HepG2 (cell line): ENCODE results near the gene ETV5. TPM values are rescaled to one million over a fixed set of nuclear protein-coding genes. Genes with fewer than 3 reads are reported as not detected.

Source experiments
- CBX5 ChIP-seq: sonication (generic); formaldehyde crosslinking; IDR thresholded peaks from 2 replicates; pipeline ENCODE4 v1.4.0; 2020; ENCODE audit warnings: missing genetic modification reagents, borderline replicate concordance
- FOXK2 ChIP-seq: fragments of 450-650 bp; IDR thresholded peaks from 2 replicates; pipeline ENCODE4 v1.6.1; 2016
- JUND ChIP-seq: sonication (generic); formaldehyde crosslinking; IDR thresholded peaks from 2 replicates; pipeline ENCODE4 v1.8.0; 2022; ENCODE audit warnings: mild to moderate bottlenecking, missing genetic modification reagents
- KDM1A ChIP-seq: IDR thresholded peaks from 2 replicates; pipeline ENCODE4 v1.6.1; 2016; ENCODE audit warnings: missing compliant biosample characterization
- KLF12 ChIP-seq: sonication (generic); formaldehyde crosslinking; IDR thresholded peaks from 2 replicates; pipeline ENCODE4 v1.4.0; 2020; ENCODE audit warnings: missing genetic modification reagents, borderline replicate concordance
- MATR3 ChIP-seq: sonication (generic); formaldehyde crosslinking; IDR thresholded peaks from 2 replicates; pipeline ENCODE4 v1.4.0; 2020; ENCODE audit warnings: missing genetic modification reagents
- MBD4 ChIP-seq: IDR thresholded peaks from 2 replicates; pipeline ENCODE4 v1.6.1; 2012; ENCODE audit warnings: low read length, inconsistent platforms, borderline replicate concordance
- NFAT5 ChIP-seq: sonication (generic); formaldehyde crosslinking; IDR thresholded peaks from 2 replicates; pipeline ENCODE4 v1.4.0; 2020; ENCODE audit warnings: missing genetic modification reagents
- NFIC ChIP-seq: IDR thresholded peaks from 2 replicates; pipeline ENCODE4 v1.6.1; 2012; ENCODE audit warnings: mild to moderate bottlenecking, low read length, inconsistent platforms
- NKX3-1 ChIP-seq: sonication (generic); formaldehyde crosslinking; IDR thresholded peaks from 2 replicates; pipeline ENCODE4 v1.5.0; 2020; ENCODE audit warnings: missing genetic modification reagents
- PLSCR1 ChIP-seq: sonication (generic); formaldehyde crosslinking; IDR thresholded peaks from 2 replicates; pipeline ENCODE4 v1.5.0; 2020; ENCODE audit warnings: missing genetic modification reagents, mild to moderate bottlenecking, borderline replicate concordance
- POLR2A ChIP-seq, 2 experiments: IDR thresholded peaks; 2 replicates each; pipeline ENCODE4 v1.6.1; 2011; ENCODE audit warnings: low read depth in 2 of 2, low read length in 2 of 2, mild to moderate bottlenecking in 1 of 2, moderate library complexity in 1 of 2; ENCODE audit not compliant: insufficient read depth in 1 of 2
- RXRA ChIP-seq: sonication (generic); formaldehyde crosslinking; IDR thresholded peaks from 2 replicates; pipeline ENCODE4 v1.5.1; 2020; ENCODE audit warnings: missing genetic modification reagents
- SAFB2 ChIP-seq: sonication (generic); formaldehyde crosslinking; IDR thresholded peaks from 2 replicates; pipeline ENCODE4 v1.5.1; 2020; ENCODE audit warnings: missing genetic modification reagents, low read depth, mild to moderate bottlenecking, borderline replicate concordance
- TEAD3 ChIP-seq: optimal IDR thresholded peaks from 2 replicates; pipeline ENCODE3; 2016; ENCODE audit warnings: borderline replicate concordance
- TOPORS ChIP-seq: sonication (generic); formaldehyde crosslinking; IDR thresholded peaks from 2 replicates; pipeline ENCODE4 v1.8.0; 2023; ENCODE audit warnings: mild to moderate bottlenecking, missing genetic modification reagents
- ZNF101 ChIP-seq: sonication (generic); formaldehyde crosslinking; IDR thresholded peaks from 2 replicates; pipeline ENCODE4 v1.4.0; 2020; ENCODE audit warnings: mild to moderate bottlenecking, low read depth, missing genetic modification reagents, borderline replicate concordance
- ZNF234 ChIP-seq: sonication (generic); formaldehyde crosslinking; conservative IDR thresholded peaks from 2 replicates; pipeline ENCODE4 v1.5.1; 2020; ENCODE audit warnings: mild to moderate bottlenecking, missing genetic modification reagents
- ZNF275 ChIP-seq: sonication (generic); formaldehyde crosslinking; IDR thresholded peaks from 2 replicates; pipeline ENCODE4 v1.8.0; 2022; ENCODE audit warnings: missing genetic modification reagents, mild to moderate bottlenecking, inconsistent platforms, borderline replicate concordance
- ZNF292 ChIP-seq: sonication (generic); formaldehyde crosslinking; IDR thresholded peaks from 2 replicates; pipeline ENCODE4 v1.8.1; 2022; ENCODE audit warnings: mild to moderate bottlenecking, low read depth, missing genetic modification reagents, borderline replicate concordance
- ZNF354B ChIP-seq: sonication (generic); formaldehyde crosslinking; IDR thresholded peaks from 2 replicates; pipeline ENCODE4 v1.8.0; 2022; ENCODE audit warnings: mild to moderate bottlenecking, missing genetic modification reagents
- ZNF549 ChIP-seq: sonication (generic); formaldehyde crosslinking; IDR thresholded peaks from 2 replicates; pipeline ENCODE4 v1.5.0; 2020; ENCODE audit warnings: missing genetic modification reagents
- ZNF780A ChIP-seq: sonication (generic); formaldehyde crosslinking; IDR thresholded peaks from 2 replicates; pipeline ENCODE4 v1.8.0; 2022; ENCODE audit warnings: mild to moderate bottlenecking, missing genetic modification reagents, moderate library complexity
- ZSCAN21 ChIP-seq: sonication (generic); formaldehyde crosslinking; IDR thresholded peaks from 2 replicates; pipeline ENCODE4 v1.8.0; 2022; ENCODE audit warnings: mild to moderate bottlenecking, missing genetic modification reagents, moderate library complexity, borderline replicate concordance
- ZSCAN22 ChIP-seq: sonication (generic); formaldehyde crosslinking; IDR thresholded peaks from 2 replicates; pipeline ENCODE4 v1.4.0; 2020; ENCODE audit warnings: mild to moderate bottlenecking, missing genetic modification reagents
- polyA plus RNA-seq, 8 experiments: library from polyadenylated mRNA; depleted of rRNA in 3 of 8; stranded (reverse) in 7 of 8; unstranded in 1 of 8; fragments of >200 nt; fragmentation: Illumina TruSeq in 4 of 8; extraction: Trizol in 4 of 8; gene quantifications; 2 replicates each; pipeline versions ENCODE4 v1.2.1 to v1.2.3, GENCODE V29; 2011 to 2016; ENCODE audit warnings: low read depth in 4 of 8, missing spikeins in 1 of 8, mixed read lengths in 1 of 8; ENCODE audit not compliant: insufficient read depth in 1 of 8
- total RNA-seq, 5 experiments: library from RNA; depleted of rRNA; stranded (reverse); fragments of >200 nt; fragmentation: Illumina TruSeq; extraction: Trizol; gene quantifications; 2 replicates each; pipeline ENCODE4 v1.2.3, GENCODE V29; 2016; ENCODE audit warnings: low read depth in 1 of 5

The ETV5 gene
- total and polyA plus RNA-seq, 2 of the 13 experiments (the other 11 are each of a cell fraction or from before 2014, with no cell fraction given), result 52.9 to 57.2 TPM

GRCh38 chr3:186108941-186109865, at the start of gene ETV5 (continued):
- TF ChIP-seq MBD4 (no peak), CBX5 (CRISPR knock-in tag) (no peak), ZNF292 (no peak), KLF12 (CRISPR knock-in tag) (no peak), ZNF234 (CRISPR knock-in tag) (no peak), SAFB2 (CRISPR knock-in tag) (0 out of 2 replicates have a peak, but pooled peaks have one; percentile 70), ZNF549 (no peak), TEAD3 (peak; percentile 44), RXRA (CRISPR knock-in tag) (no peak), FOXK2 (peak; percentile 98), ZSCAN22 (CRISPR knock-in tag) (no peak), MATR3 (CRISPR knock-in tag) (no peak), ZSCAN21 (peak; percentile 70), ZNF354B (CRISPR knock-in tag) (no peak), NFAT5 (CRISPR knock-in tag) (no peak), JUND (CRISPR knock-in tag) (no peak), NFIC (no peak), ZNF275 (CRISPR knock-in tag) (peak; percentile 49; the same call in 1 of the 2 replicates), PLSCR1 (CRISPR knock-in tag) (no peak), POLR2A (IDR thresholded peaks at IDR 0.05; ENCODE audit: insufficient read depth in 1 of 2, low read depth in 2 of 2, low read length in 2 of 2) (peak; percentile 89 to 94), NKX3-1 (no peak), ZNF101 (CRISPR knock-in tag) (no peak), TOPORS (CRISPR knock-in tag) (no peak; the same call in 1 of the 2 replicates), ZNF780A (CRISPR knock-in tag) (no peak), KDM1A (CRISPR knock-in tag) (no peak)
